Measurements from ENCODE around the gene KCND2.
"Not testable (repeated sequence)": the region's sequence is repeated elsewhere in the genome, so short reads cannot be mapped to it uniquely, and the experiment has no call there.

KCND2 gene

DNA sequence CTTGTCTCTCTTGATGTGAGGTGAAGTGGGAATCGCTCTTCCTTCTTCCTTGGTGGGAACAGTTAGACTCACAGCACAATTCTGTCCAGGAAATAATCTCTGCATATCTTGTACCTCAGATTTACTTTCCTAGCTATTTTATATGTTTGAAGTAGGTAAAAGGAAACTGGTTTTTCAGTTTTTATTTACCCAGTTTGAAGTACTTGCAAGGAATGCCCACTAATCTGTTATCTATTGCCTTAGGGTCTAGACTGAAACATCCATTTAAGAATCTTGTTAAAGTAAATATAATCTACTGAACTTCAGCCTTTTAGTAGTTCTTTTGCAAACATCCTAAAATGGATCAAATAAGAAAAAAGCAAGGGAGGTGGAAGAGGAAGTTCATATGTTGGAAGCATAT lies 229.8 kb downstream of the KCND2 start:
- DNase-seq, result no peak

DNA sequence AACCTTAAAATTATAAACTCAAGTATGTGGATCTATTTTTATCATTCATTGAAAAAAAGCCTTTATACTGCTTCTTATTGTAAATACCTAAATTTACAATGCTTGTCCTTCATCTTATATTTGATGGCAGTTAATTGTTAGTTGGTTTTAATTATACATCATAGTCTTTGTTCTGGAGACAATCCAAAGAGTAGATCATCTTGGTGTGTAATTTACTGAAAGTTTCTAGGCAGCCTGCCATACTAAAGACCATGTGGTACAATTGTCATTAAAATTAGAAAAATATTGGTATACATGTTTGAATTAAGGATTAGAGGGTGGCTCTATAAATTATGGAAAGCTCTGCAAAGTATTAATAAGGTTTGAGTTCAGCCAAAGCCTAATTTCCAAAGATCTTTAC lies 231.4 kb downstream of the KCND2 start:
- no peak for DNase-seq

DNA sequence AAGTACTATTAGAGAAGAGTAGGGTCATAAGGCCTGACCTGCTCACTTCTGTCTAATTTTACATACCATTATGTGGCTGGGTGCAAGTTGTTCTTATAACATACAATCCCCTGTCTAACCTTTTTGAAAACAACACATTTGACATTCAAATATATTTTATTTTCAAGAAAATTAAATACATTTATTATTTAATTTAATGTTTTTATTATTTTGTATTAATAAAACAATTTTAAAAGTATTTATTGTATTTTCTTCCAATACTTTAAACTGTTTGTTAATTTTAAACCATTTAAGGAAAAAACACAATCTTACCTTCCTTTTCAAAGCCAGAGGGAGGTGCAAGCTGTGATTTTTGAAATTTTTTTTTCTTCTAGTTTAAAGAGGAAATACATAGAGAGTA lies 232.8 kb downstream of the KCND2 start:
- DNase-seq, result no peak

DNA sequence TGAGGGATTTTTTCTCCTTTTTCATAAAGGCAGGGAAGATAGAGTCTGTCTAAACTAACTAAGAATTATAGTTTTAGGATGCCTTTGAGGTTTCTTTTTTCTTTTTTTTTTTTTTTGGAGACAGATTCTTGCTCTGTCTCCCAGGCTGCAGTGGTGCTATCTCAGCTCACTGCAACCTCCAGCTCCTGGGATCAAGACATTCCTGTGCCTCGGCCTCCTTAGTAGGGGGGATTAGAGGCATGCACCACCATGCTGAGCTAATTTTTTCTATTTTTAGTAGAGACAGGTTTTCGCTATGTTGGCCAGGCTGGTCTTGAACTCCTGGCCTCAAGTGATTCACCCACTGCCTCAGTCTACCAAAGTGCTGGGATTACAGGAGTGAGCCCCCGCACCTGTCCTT lies 239.7 kb downstream of the KCND2 start:
- DNase-seq, result no peak

DNA sequence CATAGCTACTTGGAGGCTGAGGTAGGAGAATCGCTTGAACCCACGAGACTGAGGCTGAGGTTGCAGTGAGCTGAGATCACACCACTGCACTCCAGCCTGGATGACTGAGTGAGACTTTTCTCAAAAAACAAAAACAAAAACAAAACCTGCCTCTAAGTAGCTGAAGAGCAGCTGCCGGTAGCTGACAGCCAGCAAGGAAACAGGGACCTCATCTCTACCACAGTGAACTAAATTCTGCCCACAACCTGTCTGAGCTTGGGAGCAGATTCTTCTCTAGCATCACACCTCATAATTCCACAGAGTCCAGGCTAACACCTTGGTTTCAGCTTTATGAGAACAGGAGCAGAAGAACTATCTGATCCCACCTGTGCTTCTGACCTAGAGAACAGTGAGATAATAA lies 246.2 kb downstream of the KCND2 start:
- no peak for DNase-seq

DNA sequence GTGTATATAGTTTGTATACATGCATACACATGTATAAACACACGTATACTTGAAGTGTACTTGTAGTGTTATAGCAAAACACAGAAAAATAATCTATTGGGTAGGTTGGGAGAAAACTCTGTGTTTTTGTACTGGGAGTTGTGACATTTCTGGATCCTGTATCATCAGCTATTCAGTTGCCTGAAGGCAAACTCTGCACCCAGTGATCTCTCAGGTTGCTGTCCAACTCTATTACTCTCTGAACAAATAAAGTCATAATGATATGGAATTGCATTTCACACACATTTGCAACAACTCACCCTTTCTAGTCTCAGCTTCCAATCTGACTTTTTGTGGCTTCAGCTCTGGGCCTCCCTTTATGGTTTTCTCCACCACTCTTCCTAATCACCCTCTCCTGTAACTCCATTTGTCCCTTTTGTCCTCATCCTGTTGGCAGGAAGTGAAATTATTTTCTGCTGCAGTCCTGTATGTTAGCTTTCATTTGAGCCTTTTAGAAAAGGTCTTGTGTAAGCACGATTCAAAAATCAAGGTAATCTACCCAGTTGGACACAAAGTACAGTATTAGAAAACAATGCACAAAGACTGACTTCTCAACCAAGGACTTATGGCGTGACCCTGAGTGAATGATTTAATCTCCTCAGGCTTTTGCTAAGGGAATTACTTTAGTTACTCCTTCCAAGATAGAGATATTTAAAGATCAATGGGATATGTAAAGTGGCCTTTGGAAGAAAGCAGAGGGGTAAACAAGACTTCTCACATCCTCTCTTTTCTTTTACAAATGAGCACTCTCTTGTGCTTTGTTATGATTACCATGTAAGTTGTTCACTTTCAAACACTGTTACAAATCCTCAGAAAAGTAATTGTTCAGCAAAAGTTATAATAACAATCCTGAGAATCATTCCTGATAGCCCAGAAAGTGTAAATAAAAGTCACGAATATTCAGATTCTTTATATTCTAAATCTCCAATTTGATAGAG lies 249.1 kb downstream of the KCND2 start:
- DNase-seq, result no peak

DNA sequence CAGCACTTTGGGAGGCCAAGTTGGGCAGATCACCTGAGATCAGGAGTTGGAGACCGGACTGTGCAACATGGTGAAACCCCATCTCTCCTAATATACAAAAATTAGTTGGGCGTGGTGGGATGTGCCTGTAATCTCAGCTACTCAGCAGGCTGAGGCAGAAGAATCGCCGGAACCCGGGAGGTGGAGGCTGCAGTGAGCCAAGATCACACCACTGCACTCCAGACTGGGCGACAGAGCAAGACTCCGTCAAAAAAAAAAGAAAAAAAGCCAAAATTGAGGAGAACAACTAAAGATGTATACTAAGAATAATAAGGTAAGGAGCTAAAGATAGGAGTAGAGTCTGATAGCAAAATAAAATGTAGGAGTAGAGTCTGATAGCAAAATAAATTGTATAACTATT lies 251.0 kb downstream of the KCND2 start:
- no peak for DNase-seq

DNA sequence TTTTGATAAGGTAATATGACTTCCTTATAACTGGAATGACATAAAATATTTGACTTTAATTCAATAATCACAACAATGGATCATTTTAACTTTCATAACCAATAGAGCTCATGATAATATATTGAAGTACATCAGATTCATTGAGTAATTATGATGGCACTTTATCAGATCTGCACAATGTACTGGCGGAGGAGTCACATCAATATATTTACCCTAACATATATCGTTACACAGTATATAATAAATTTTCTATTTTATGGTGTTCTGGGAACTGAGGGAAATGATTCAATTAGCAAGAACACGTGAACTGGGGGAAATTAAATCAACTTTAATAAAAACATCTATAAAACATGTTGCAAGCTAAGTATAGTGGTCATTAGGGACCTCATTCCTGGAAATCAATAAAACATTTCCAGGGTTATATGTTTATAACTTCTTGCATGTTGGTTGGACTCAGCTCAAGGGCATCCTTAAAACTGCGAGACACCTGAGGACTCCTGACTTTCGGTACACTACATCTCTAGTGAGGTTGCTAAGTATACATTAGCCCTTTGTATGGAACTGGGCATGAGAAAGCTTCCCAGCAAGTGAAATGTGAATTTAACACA lies 254.0 kb downstream of the KCND2 start:
- no peak for DNase-seq

DNA sequence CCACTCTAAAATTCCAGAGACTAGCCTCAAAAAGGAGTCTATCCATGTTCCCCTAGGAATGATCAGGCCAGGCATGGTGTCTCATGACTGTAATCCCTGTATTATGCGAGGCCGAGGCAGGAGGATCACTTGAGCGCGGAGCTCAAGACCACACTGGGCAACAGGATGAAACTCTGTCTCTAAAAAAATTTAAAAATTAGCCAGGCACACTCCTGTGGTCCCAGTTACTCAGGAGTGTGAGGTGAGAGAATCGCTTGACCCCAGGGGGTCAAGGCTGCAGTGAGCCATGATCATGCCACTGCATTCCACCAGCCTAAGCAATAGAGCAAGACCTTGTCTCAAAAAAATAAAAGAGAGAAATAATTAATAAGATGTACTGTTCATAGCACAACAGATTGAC lies 256.8 kb downstream of the KCND2 start:
- no peak for DNase-seq

DNA sequence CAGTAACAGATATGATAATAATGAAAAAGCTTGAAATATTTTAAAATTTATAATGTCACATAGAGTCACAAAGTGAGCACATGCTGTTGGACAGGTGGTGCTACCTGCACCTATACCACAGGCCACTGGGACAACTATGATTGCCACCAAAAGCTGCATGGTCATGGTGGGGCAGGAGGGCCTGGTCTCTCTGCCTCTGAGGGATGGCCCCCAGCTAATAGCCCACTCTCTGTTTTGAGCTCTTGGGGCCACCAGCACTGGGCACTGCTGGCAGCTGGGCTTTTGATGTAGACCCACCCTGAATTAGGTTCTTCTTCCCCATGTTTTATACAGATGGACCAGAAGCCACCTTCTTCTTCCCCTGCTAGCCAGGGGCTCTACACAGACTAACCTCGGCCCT lies 265.4 kb downstream of the KCND2 start:
- DNase-seq, result no peak

DNA sequence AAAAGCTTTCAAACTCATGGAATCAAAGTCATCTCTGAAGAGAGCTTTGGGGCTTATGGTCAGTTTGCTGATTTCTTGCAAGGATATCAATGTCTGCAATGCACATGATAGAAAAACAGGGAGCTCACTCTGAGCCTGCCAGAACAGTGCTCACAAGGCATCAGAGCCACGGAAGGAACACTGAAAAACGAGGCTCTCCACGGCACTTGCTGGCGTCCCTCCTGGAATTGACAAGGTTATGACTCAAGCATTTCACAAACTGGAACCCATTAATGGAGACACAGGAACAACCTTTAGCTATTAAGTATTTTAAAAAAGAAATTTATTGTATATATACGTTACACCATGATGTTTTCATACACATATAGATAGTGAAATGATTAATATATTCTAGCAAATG lies 266.3 kb downstream of the KCND2 start:
- no peak for DNase-seq

DNA sequence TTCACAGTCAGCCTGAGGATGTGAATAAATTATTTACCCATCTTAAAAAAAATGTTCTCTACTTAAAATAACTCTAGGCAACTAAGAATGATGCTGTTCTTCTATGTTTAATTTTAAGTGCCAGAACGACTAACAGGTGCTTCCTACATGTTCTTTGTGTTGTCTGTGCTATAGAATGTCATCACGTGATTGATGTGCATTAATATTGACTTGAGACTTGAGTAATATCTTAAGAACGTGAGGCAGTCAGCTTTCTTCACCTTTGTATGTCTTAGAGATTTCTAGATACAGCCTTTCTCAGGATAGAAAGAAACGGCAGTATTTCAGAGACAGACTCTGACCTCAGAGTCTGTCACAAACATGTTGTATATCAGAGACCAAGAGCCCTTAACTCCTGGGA lies 274.6 kb downstream of the KCND2 start:
- no peak for DNase-seq

DNA sequence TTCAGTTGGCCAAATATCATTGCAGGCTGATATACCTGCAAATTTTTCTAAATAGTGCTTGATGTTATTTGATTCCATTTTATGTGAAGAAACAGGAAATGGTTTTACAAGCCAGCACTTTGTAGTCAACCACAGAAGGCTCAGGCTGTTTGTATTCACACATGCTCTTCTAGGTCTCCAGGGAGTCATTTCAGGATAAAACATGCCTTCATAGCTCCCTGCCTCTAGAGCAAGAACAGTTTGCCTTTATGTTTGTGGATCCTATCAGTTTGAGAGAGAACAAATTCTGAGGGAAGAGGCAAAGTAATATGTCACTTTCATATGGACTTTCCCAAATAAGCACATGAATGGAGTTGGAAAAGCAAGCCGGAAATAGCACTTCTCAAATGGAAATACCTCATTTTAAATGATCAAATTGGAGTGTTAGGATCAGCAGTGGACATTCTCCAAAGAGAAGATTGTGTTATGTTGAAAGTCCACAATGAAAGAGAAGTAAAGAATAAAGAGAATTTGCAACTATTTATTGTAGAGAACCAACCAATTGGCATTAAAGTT lies 277.6 kb downstream of the KCND2 start:
- no peak for DNase-seq

DNA sequence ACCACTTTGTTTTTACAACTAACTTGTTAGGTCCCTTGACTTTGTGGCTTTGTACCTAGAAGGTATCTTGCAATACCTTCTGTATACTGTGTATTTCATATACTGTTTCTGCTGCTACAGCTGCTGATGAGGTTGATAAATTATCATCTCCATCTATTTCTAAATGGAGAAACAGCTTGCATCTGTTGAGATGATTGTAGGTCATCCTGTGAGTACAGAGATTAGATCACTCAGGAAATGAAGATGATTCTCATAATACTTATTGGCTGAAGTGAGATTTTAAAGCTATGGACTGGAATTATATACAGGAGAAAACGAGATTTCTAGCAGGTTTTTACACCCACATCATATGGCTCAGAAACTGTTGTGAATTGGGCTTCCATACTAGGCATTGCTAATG lies 280.5 kb downstream of the KCND2 start:
- DNase-seq, result no peak

DNA sequence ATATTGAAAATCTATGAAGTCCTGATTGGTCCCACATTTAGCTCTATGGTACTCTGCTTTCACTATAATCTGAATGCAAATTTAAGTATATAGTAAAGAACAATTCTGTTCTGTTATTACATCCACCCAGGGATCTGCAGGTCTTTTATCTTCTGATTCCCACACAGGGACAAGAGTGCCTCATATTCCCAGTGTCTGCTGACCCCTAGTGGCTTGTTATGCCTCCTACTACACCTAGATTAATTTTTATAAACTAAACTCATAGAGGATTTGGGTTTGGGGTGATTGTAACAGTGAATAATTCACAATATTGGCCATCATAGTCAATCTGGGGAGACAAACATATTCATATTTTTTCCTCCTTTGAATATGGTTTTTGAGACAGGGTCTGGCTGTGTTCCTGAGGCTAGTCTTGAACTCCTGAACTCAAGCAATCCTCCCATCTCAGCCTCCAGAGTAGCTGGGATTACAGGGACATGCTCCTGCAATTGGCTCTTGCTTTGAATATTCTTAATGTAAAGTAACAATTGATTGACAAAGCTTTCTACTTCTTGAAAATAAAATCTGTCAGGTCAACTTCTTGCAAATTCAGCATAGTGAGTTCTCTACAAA lies 282.1 kb downstream of the KCND2 start:
- no peak for DNase-seq

DNA sequence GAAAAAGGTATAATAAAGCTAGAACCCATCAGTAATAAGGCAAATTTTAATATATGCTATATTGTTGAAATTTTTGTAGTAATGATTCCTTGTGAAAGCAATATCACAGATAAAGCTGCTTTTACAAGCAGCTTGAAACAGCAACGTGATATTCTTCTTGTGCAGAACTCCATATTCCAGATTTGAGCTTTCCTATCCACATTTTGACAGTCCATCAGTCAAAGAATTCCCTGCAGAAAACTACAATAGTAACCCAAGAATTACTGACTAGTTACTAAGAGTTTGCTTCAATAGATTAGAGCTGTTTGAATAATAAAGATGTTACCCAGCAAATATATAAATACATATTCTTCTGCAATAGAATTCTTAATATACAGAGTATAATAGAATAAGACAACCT lies 291.2 kb downstream of the KCND2 start:
- DNase-seq, result no peak

DNA sequence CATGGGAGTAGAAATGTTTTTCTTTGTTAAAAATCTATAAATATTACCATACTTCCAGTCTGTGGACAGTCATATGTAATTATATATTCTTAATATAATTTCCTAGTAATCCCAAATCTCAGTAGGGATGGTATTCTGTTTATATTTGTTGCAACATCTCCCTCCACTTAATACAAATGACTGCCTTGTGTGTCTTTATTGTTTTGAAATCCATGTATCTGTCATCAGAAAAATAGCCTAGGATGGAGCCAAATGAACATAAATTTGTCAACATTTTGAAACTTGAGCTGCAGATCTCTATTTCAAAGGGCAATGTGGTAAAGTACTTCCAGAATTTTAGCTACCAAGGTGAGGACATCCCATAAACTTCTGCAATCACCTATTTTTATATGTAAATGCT lies 294.2 kb downstream of the KCND2 start:
- no peak for DNase-seq

DNA sequence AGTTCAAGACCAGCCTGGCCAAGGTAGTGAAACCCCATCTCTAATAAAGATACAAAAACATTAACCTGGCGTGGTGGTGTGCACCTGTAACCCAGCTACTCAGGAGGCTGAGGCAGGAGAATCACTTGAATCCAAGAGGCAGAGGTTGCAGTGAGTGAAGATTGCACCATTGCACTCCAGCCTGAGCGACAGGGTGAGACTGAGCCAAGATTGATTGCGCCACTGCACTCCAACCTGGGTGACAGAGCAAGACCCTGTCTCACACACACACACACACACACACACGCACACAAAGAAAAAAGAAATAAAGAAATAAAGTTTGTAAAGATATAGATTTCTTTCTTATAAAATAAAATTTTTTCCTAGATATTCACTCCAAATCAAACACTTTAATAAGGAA lies 305.7 kb downstream of the KCND2 start:
- not testable (repeated sequence) for DNase-seq

DNA sequence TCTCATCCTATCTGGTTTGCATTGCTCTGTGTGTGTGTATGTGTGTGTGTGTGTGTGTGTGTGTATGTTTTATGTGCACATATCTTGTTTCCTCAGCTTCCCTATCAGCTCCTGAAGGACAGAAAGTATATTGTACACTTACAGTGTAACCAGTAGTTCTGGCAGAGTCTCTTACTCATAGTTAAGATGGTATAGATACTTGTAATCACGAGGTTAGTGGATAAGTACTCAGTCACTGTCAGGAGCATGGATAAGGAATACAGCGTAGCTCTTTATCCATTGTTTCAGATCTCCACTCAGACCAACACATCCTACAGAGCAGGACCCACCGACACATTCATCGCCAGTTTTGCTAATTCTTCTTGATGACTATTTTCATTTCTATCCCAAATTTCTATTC lies 309.9 kb downstream of the KCND2 start:
- no peak for DNase-seq

DNA sequence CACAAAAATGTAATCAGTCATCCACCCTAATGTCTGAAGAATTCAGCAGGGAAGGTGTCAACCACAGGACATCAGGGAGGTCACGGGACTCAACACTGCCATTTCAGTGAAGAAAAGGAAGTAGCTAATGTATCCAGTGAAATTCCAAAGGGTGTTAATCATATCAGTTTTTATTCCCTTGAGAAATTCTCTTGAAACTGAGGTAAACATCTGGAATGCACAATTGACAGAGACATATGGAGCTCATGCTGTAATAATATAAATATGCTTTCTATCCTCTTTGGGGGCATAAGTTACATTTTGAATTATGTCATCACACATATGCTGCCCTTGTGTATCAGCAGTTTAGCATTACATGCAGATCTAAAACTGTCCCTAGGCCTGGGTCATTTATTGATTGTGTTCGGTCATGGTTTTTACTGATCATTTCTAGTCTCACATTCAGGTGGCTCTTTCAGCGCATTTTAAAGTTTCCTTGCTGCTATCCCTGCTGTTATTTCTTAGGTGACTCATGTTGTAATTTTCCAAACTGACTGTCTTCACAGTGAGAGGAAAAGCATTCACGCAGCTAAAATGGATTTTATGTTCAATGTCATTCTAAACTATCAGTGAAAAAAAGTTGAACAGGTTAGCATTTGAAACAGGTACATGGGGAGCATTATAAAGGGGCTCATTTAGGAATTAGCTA lies 311.1 kb downstream of the KCND2 start:
- DNase-seq, result no peak

DNA sequence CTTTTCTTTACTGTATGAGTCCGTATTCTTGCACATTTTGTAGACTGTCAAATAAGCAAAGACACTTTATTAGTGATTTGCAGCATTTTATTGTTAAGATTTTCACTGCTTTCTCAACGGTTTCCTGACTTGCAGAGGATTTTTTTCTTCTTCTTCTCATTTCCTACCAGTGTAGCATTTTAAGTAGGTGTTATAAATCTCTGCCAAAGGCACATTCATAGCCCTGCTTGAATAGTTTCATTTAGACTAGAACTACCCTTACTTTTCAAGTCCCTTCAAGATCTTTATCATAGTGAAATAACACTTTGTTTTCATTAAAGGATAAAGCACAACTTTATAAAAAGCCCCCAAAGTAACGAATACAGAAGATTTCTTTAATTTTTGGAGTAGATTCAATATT lies 313.6 kb downstream of the KCND2 start:
- no peak for DNase-seq

DNA sequence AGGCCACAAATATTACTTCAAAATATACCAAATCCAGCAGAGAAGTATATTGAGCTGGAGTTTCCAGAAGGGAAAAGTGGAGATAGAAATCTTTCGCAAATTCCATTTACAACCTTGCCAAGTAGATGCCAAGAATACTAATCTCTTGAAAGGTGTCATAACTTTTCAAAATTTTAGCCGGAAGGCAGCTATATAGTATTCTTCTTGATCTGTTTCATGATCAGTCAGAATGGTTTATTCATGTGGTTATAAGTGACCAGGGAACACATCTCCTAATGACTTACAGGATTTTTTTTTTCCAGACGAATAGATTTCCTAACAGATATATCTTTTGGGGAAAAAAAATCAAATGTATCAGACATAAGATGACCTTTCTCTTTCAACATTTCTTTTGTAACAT lies 314.3 kb downstream of the KCND2 start:
- DNase-seq, result no peak

DNA sequence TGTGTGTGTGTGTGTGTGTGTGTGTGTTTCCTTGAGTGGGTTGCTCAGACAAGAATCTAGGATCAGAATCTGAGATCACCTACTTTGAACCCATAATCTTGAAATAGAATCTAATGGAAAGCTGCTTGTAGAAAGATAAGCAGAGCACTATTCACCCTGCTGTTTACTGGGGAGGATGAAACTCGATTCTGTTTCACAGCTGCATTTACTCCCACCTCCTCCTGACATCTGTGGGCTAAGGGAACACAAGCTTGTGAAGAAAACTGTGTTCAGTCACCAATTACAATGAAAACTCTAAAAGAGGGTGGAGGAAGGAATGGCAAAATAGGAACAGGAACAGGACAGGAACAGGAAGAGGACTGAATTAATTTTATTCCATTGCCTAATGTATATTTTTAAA lies 315.4 kb downstream of the KCND2 start:
- no peak for DNase-seq

All from stimulated activated CD4-positive, alpha-beta T cell treated with anti-CD3 and anti-CD28 coated beads, Interleukin-4, amount 100 ng/mL, for 1 hour (primary cell).